HPDE6-E6E7 (cell line): ENCODE measurements around the gene C1QTNF8.

Experiments
- DNase-seq: peaks from one replicate; pipeline ENCODE4 v3.0.0; 2011; ENCODE audit warnings: missing footprints; ENCODE audit errors: extremely low spot score

The C1QTNF8 gene

GRCh38 chr16:1077877-1078578 lies 18.0 kb downstream of the C1QTNF8 start:
- DNase-seq: no peak

DNA sequence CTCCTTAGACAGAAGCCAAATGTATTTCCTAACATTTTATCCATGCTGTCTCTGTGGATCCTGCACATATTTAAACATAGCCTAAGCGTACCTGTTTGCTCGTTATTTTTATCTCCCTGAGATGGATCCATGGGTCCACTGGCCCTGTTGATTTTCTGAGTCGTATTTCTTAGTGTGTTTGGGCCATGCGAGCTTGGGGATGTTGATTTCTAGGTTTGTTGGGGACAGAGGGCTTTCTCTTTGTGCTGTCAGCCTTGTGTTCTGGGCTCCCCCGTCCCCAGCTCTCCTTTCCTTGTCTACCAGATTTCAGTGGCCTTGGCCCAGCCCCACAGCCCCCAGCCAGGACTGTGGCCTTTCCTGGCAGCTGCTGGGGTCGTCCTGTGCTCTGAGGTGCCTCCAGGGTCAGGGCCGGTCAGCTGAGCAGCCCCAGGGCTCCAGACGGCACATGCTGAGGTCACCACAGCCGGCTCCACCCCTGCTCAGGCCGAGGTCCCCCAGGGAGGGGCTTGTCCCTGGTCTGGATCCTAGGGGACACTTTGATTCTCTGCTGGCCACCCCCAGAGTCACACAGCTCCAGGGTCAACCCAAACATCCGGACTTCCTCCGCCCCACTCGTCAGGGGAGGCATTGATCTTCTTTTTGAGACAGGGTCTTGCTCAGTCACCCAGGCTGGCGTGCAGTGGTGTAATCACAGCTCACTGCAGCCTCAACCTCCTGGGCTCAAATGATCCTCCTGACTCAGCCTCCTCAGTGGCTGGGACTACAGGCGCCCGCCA lies 19.1 kb downstream of the C1QTNF8 start:
- no peak for DNase-seq

GRCh38 chr16:1075546-1075945 lies 20.5 kb downstream of the C1QTNF8 start:
- DNase-seq: no peak

DNA sequence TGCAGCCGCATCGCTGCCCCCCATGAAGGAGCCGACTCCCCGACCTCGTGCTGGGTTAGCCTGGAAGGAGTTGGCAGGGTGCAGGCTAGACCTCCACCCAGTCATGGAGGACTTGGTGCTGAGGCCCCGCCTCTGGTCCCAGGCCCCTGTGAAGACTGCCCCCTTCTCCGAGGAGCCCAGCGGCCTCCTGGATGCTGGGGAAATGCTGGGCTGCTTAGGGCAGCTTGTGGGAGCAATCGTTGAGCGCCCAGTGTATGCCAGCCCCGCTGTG lies 21.7 kb downstream of the C1QTNF8 start:
- no peak for DNase-seq

- DNase-seq: no peak
Measured at GRCh38 chr16:1073566-1074378, 22.3 kb downstream of the C1QTNF8 start.

GRCh38 chr16:1073262-1073558 lies 22.8 kb downstream of the C1QTNF8 start:
- no peak for DNase-seq

GRCh38 chr16:1072526-1073261 lies 23.4 kb downstream of the C1QTNF8 start, which contains the start of gene SSTR5:
TSS of gene SSTR5 (plus strand) at chr16:1072747. CDS start at chr16:1078869, 6,122 bp downstream.
- DNase-seq: no peak

DNA sequence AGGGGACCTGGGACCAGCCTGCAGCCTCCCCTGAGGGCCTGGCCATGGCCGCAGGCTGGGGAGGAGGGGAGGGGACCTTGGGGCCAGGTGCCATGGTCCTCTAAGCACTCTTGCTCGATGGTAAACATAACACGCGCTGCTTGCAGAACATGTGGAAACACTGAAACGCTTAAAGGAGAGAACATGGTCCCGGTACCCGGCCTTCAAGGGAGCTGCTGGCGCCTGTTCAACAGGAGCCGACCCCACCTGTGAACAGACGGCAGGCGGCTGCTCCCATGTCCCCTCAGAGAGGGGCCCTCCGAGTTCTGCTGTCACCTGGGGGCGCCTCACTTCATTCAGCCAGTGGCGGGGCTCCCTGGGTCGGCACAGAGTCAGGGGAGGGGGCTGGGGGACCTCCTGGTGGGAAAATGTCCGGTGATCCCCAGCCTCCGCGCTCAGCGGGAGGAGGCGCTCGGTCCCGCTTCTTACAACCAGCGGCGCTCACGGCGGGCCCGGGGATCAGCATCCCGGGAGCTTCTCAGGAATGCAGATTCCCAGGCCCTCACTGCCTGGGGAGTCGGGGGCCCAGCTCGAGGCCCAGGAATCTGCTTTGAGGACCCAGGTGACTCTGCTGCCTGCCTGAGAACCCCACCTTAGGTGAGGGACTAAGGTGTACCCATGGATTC lies 24.4 kb downstream of the C1QTNF8 start:
- DNase-seq: no peak

- DNase-seq: no peak
Measured at GRCh38 chr16:1070864-1071408, 25.1 kb downstream of the C1QTNF8 start.

- no peak for DNase-seq
Measured at GRCh38 chr16:1070084-1070863, 25.8 kb downstream of the C1QTNF8 start.

DNA sequence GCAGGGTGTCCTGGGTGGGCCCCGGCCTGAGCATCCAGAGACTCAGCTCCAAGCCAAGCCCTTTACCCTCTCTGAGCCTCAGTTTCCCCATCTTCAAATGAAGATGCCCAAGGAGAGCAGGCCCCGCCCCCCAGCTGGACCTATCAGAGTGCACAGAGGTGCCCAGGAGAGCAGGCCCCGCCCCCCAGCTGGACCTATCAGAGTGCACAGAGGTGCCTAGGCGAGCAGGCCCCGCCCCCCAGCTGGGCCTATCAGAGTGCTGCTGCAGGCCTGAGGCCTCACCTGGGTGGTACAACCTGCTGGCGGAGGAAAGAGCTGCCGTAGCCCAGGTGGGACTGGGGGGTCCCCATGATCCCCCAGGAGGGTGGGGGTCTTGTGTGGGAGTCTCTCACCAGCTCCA lies 26.9 kb downstream of the C1QTNF8 start:
- no peak for DNase-seq

DNA sequence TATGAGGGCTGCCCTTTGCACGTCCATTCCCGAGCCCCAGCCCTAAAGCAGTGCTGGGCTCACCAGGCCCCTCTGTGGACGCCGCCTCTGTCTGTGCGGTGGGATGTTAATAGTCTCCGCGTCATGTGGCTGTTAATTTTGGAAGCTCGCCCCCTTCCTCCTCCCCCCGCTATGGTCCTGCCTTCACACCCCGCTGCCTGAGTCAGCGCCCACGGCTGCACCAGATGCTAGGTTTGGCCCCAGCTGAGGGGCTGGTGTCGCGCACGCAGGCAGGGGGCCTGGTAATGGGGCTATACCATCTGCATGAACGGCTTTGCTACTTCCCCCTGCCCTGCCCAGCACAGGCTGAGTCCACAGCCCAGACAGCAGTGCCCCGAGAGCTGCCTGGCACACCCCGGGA lies 27.6 kb downstream of the C1QTNF8 start:
- no peak for DNase-seq

DNA sequence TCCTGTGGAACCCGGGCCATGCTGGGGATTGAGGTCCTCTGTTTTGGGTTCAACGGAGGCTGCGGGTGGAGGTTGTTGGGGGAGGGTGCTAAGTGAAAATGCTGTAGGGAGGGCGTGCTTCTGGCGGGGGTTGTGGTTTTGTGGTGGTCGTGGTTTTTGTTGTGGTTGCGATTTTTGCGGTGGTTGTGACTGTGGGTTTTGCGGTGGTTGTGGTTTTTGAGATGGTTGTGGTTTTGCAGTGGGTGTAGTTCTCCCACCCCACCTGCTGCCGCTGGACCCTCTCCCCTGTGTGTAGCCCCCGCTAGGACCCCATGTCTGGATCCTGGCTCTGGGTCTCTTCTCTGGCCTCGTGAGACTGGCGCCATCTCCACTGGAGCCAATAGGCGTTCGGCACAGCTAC lies 28.4 kb downstream of the C1QTNF8 start:
- DNase-seq: no peak

- no peak for DNase-seq
Measured at GRCh38 chr16:1066584-1067172, 29.4 kb downstream of the C1QTNF8 start.

DNA sequence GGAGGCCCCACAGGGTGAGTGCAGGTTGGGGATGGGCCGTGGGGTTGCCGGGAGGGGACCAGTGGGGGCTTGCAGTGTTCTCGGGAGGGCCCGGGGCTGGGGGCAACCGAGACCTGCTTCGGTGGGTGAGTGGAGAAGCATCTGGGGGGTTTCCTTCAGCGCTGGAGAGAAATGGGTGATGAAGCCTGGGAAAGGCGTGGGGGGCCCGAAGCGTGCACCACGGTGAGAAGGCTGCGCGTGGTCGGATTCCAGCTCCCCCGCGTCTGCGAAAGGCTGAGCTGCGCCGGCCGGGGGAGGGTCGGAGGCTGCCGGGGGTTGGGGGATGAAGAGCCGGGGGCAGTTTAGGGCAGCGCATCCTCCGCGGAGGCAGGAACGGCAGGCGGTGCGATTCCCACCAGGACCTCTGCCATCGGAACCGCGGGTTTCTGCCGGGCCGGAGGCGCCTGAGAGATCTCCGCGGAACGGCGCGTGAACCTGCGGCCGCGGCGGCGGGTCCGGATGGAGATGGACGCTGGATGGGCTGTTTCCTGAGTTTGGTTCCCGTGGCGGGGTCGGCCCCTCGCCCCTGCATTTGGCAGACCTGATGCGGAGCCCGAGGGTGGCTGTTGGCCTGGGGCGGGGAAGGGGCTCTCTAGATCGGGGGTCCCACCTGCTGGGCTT lies 30.4 kb downstream of the C1QTNF8 start:
- no peak for DNase-seq

- no peak for DNase-seq
Measured at GRCh38 chr16:1063728-1064127, 32.3 kb downstream of the C1QTNF8 start.

GRCh38 chr16:1062895-1063294 lies 33.1 kb downstream of the C1QTNF8 start:
- no peak for DNase-seq

DNA sequence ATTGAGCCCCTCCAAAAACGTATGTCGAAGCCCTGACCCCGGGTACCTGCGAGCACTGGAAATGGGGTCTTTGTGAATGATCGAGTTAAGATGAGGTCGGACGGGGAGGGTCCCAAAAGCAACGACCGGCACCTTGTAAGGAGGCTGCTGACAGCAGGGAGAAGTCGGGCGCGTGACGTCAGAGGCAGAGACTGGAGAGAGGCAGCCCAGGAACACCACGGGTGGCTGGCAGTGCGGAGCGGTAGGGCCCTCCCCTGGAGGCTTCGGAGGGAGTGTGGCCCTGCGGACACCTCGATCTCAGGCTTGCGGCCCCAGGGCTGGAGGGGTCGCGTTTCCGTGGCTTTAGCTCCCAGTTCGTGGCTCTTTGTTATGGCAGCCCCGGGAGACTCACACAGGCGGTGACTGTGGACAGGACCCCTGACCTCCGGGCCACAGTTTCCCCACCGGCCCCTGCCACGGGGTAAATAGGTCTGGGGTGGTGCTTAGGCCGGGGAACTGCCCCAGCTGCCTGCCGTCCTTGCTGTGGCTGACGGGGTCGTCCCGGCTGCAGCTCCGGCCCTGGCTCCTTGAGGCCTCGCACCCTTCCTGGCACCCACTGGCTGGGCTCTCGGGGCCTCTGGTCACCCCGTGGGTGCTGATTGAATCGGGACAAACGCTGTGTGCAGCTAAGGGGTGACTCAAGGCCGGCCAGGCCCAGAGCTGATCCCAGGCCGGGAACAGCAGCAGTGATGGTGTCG lies 34.1 kb downstream of the C1QTNF8 start:
- DNase-seq: no peak
